ENCODE data around the gene DOCK6.

The DOCK6 gene

GRCh38 chr19:11209839-11210655 is 52.3 kb downstream of the DOCK6 start:
- Histone ChIP-seq H3K36me3 (ENCODE audit: insufficient read depth, low read length) (peaks cover 26% of the 10 kb centered on the region), H3K9ac (ENCODE audit: low read length) (no peak overlapping the region), H3K4me1 (ENCODE audit: insufficient read depth, low read length) (peaks cover 4% of the 10 kb centered on the region), H3K4me3 (ENCODE audit: low read depth in 1 of 2, low read length in 2 of 2) (no peak overlapping the region), H3K27me3 (ENCODE audit: control insufficient read depth in 1 of 2, insufficient read depth in 2 of 2, low read length in 2 of 2) (no peaks in the 10 kb centered on the region), H3K9me3 (ENCODE audit: low read length) (no peaks in the 10 kb centered on the region), H3K27ac (ENCODE audit: low read depth, low read length) (no peak overlapping the region)

GRCh38 chr19:11208561-11209471 is 53.5 kb downstream of the DOCK6 start:
- Histone ChIP-seq H3K4me3 (ENCODE audit: low read depth in 1 of 2, low read length in 2 of 2) (no peak overlapping the region), H3K27ac (ENCODE audit: low read depth, low read length) (no peak overlapping the region), H3K9ac (ENCODE audit: low read length) (no peak overlapping the region), H3K27me3 (ENCODE audit: control insufficient read depth in 1 of 2, insufficient read depth in 2 of 2, low read length in 2 of 2) (no peaks in the 10 kb centered on the region), H3K36me3 (ENCODE audit: insufficient read depth, low read length) (peaks cover 26% of the 10 kb centered on the region), H3K4me1 (ENCODE audit: insufficient read depth, low read length) (peaks cover 14% of the 10 kb centered on the region), H3K9me3 (ENCODE audit: low read length) (no peaks in the 10 kb centered on the region)

GRCh38 chr19:11205939-11206570 is 56.3 kb downstream of the DOCK6 start:
- Histone ChIP-seq H3K27ac (ENCODE audit: low read depth, low read length) (peak overlapping the region; percentile 47), H3K9ac (ENCODE audit: low read length) (no peak overlapping the region), H3K4me3 (ENCODE audit: low read depth in 1 of 2, low read length in 2 of 2) (no peak overlapping the region), H3K36me3 (ENCODE audit: insufficient read depth, low read length) (peaks cover 9% of the 10 kb centered on the region), H3K4me1 (ENCODE audit: insufficient read depth, low read length) (peaks cover 28% of the 10 kb centered on the region), H3K9me3 (ENCODE audit: low read length) (no peaks in the 10 kb centered on the region), H3K27me3 (ENCODE audit: control insufficient read depth in 1 of 2, insufficient read depth in 2 of 2, low read length in 2 of 2) (no peaks in the 10 kb centered on the region)

GRCh38 chr19:11204943-11205349 is 57.4 kb downstream of the DOCK6 start:
- Histone ChIP-seq H3K9ac (ENCODE audit: low read length) (peak overlapping the region; percentile 49), H3K4me1 (ENCODE audit: insufficient read depth, low read length) (peaks cover 28% of the 10 kb centered on the region), H3K4me3 (ENCODE audit: low read depth in 1 of 2, low read length in 2 of 2) (peak overlapping the region in 1 of 2 donors; percentile 57), H3K36me3 (ENCODE audit: insufficient read depth, low read length) (peaks cover 12% of the 10 kb centered on the region), H3K27ac (ENCODE audit: low read depth, low read length) (peak overlapping the region; percentile 89), H3K9me3 (ENCODE audit: low read length) (no peaks in the 10 kb centered on the region), H3K27me3 (ENCODE audit: control insufficient read depth in 1 of 2, insufficient read depth in 2 of 2, low read length in 2 of 2) (no peaks in the 10 kb centered on the region)

GRCh38 chr19:11204076-11204602 is 58.2 kb downstream of the DOCK6 start:
- Histone ChIP-seq H3K27ac (ENCODE audit: low read depth, low read length) (peak overlapping the region; percentile 89), H3K9ac (ENCODE audit: low read length) (peak overlapping the region; percentile 49), H3K27me3 (ENCODE audit: control insufficient read depth in 1 of 2, insufficient read depth in 2 of 2, low read length in 2 of 2) (no peaks in the 10 kb centered on the region), H3K4me3 (ENCODE audit: low read depth in 1 of 2, low read length in 2 of 2) (peak overlapping the region; percentile 21 to 57), H3K36me3 (ENCODE audit: insufficient read depth, low read length) (peaks cover 12% of the 10 kb centered on the region), H3K9me3 (ENCODE audit: low read length) (no peaks in the 10 kb centered on the region), H3K4me1 (ENCODE audit: insufficient read depth, low read length) (peaks cover 28% of the 10 kb centered on the region)

- Histone ChIP-seq H3K4me1 (ENCODE audit: insufficient read depth, low read length) (peaks cover 35% of the 10 kb centered on the region), H3K27me3 (ENCODE audit: control insufficient read depth in 1 of 2, insufficient read depth in 2 of 2, low read length in 2 of 2) (no peaks in the 10 kb centered on the region), H3K27ac (ENCODE audit: low read depth, low read length) (peak overlapping the region; percentile 89), H3K4me3 (ENCODE audit: low read depth in 1 of 2, low read length in 2 of 2) (peak overlapping the region; percentile 21 to 57), H3K36me3 (ENCODE audit: insufficient read depth, low read length) (peaks cover 12% of the 10 kb centered on the region), H3K9me3 (ENCODE audit: low read length) (no peaks in the 10 kb centered on the region), H3K9ac (ENCODE audit: low read length) (peak overlapping the region; percentile 49)
Observed at GRCh38 chr19:11203194-11204075, 58.9 kb downstream of the DOCK6 start.

GRCh38 chr19:11202488-11203193 is 59.7 kb downstream of the DOCK6 start:
- Histone ChIP-seq H3K27ac (ENCODE audit: low read depth, low read length) (peak overlapping the region; percentile 89), H3K4me1 (ENCODE audit: insufficient read depth, low read length) (peaks cover 41% of the 10 kb centered on the region), H3K4me3 (ENCODE audit: low read depth in 1 of 2, low read length in 2 of 2) (peak overlapping the region in 1 of 2 donors; percentile 26), H3K9ac (ENCODE audit: low read length) (peak overlapping the region; percentile 49), H3K9me3 (ENCODE audit: low read length) (no peaks in the 10 kb centered on the region), H3K36me3 (ENCODE audit: insufficient read depth, low read length) (peaks cover 12% of the 10 kb centered on the region), H3K27me3 (ENCODE audit: control insufficient read depth in 1 of 2, insufficient read depth in 2 of 2, low read length in 2 of 2) (no peaks in the 10 kb centered on the region)

GRCh38 chr19:11201791-11202190 is 60.5 kb downstream of the DOCK6 start:
- Histone ChIP-seq H3K4me3 (ENCODE audit: low read depth in 1 of 2, low read length in 2 of 2) (no peak overlapping the region), H3K27ac (ENCODE audit: low read depth, low read length) (peak overlapping the region; percentile 89), H3K4me1 (ENCODE audit: insufficient read depth, low read length) (peaks cover 41% of the 10 kb centered on the region), H3K27me3 (ENCODE audit: control insufficient read depth in 1 of 2, insufficient read depth in 2 of 2, low read length in 2 of 2) (no peaks in the 10 kb centered on the region), H3K9me3 (ENCODE audit: low read length) (no peaks in the 10 kb centered on the region), H3K36me3 (ENCODE audit: insufficient read depth, low read length) (peaks cover 12% of the 10 kb centered on the region), H3K9ac (ENCODE audit: low read length) (no peak overlapping the region)

GRCh38 chr19:11200931-11201330 is 61.4 kb downstream of the DOCK6 start:
- Histone ChIP-seq H3K4me1 (ENCODE audit: insufficient read depth, low read length) (peaks cover 41% of the 10 kb centered on the region), H3K9ac (ENCODE audit: low read length) (no peak overlapping the region), H3K36me3 (ENCODE audit: insufficient read depth, low read length) (peaks cover 11% of the 10 kb centered on the region), H3K27ac (ENCODE audit: low read depth, low read length) (peak overlapping the region; percentile 34), H3K4me3 (ENCODE audit: low read depth in 1 of 2, low read length in 2 of 2) (no peak overlapping the region), H3K9me3 (ENCODE audit: low read length) (no peaks in the 10 kb centered on the region), H3K27me3 (ENCODE audit: control insufficient read depth in 1 of 2, insufficient read depth in 2 of 2, low read length in 2 of 2) (no peaks in the 10 kb centered on the region)

- H3K27ac ChIP-seq (ENCODE audit: low read depth, low read length), result no peak overlapping the region
- H3K9ac ChIP-seq (ENCODE audit: low read length), result no peak overlapping the region
- H3K9me3 ChIP-seq (ENCODE audit: low read length), result no peaks in the 10 kb centered on the region
- H3K36me3 ChIP-seq (ENCODE audit: insufficient read depth, low read length), result peaks cover 8% of the 10 kb centered on the region
- H3K4me3 ChIP-seq (ENCODE audit: low read depth in 1 of 2, low read length in 2 of 2), result no peak overlapping the region
- H3K4me1 ChIP-seq (ENCODE audit: insufficient read depth, low read length), result peaks cover 43% of the 10 kb centered on the region
- no peaks in the 10 kb centered on the region for H3K27me3 ChIP-seq (ENCODE audit: control insufficient read depth in 1 of 2, insufficient read depth in 2 of 2, low read length in 2 of 2)
Observed at GRCh38 chr19:11200015-11200574, 62.2 kb downstream of the DOCK6 start.

Data from muscle layer of colon (tissue), 2 donors.